ENCODE data around the gene TRIM33. TPM values are rescaled to one million over a fixed set of nuclear protein-coding genes. Genes with fewer than 3 reads are reported as not detected.

The TRIM33 gene
- total and polyA plus RNA-seq, 2 of the 13 experiments (the other 11 are each of a cell fraction or from before 2014, with no cell fraction given) = 35.5 to 42.2 TPM

DNA sequence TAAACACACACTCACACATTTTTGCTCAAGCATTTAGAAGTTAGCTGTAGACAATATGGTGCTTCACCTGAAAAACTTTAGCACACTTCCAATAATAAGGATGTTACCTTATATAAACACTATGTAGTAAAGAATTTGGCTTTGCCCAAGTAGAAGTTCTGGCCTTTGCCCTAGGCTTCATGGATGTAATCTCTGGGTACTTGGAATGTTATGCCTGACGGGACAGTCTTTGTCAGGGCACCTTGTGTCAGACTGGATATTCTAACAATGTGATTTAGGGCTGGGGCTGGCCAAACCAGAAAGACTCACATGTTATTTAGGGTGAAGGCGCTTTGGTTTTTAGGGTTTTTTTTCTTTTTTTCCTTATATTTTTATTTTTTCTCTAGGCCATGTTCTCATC, 34.8 kb upstream of the TRIM33 start (continued):
- no peak for TF ChIP-seq MYC (CRISPR knock-in tag; IDR thresholded peaks at IDR 0.05; ENCODE audit: borderline replicate concordance)
- TF ChIP-seq ZNF276 (CRISPR knock-in tag; IDR thresholded peaks at IDR 0.05; ENCODE audit: low read depth) = no peak

DNA sequence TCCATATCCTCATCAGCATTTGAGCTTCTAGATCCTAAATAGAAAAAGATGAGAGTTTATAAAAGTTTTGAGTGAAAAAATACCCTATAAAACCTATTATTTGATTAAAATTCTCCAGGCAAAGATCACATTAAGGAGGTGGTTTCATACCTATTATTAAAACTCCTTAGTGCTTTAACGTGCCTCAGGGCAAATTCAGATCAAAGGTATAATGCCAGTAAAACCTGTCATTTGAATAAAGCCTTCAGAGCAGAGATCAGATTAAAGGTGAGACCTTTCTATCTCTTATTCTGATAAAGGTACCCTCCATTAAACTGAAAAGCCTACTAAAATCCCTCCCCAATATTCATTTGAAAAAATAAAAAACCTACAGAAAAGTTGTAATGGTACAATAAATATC, 34.3 kb upstream of the TRIM33 start:
- CTCF ChIA-PET (ENCODE audit: low intra/inter-chr PET ratio, low total read pairs) = no interaction called here
- TF ChIP-seq ZSCAN25 (CRISPR knock-in tag; IDR thresholded peaks at IDR 0.05) = no peak
- no peak for TF ChIP-seq ATM (IDR thresholded peaks at IDR 0.05; ENCODE audit: borderline replicate concordance)
- TF ChIP-seq CEBPG (CRISPR knock-in tag; IDR thresholded peaks at IDR 0.05) = no peak
- no peak for TF ChIP-seq MLX (CRISPR knock-in tag; IDR thresholded peaks at IDR 0.05)
- no peak for TF ChIP-seq ZNF780A (CRISPR knock-in tag; IDR thresholded peaks at IDR 0.05)
- intact Hi-C loops (cut with micrococcal nuclease; ENCODE audit: unreplicated experiment) = no loop called here
- BruUV-seq (replicated peaks) = no TSS peak
- in situ Hi-C loops (cut with HindIII; ENCODE audit: extremely low pct_ligation_motif_present, low pct_unique_long_range_greater_than_20kb) = no loop called here
- H3K36me3 ChIP-seq (replicated peaks in 1 of 2; ENCODE audit: control insufficient read depth in 1 of 2, insufficient read depth in 2 of 2, low read length in 2 of 2) = no peaks in the 10 kb centered on the region
- no peak overlapping the region for H3K4me3 ChIP-seq (replicated peaks in 1 of 3; ENCODE audit: insufficient read depth in 1 of 3, low read depth in 2 of 3, low read length in 3 of 3)
- H3K27me3 ChIP-seq (ENCODE audit: control insufficient read depth in 1 of 2, insufficient read depth in 2 of 2, low read length in 2 of 2) = no peaks in the 10 kb centered on the region
- no peaks in the 10 kb centered on the region for H3K9me3 ChIP-seq (ENCODE audit: low read length)
- no peak overlapping the region for H3K9ac ChIP-seq (ENCODE audit: insufficient read depth, low read depth, low read length)
- H3K4me1 ChIP-seq (ENCODE audit: insufficient read depth, low read length) = peaks cover 26% of the 10 kb centered on the region
- ATAC-seq (no peak), DNase-seq (ENCODE audit: low spot score) (no peak), FAIRE-seq (no peak)
- H3K79me2 ChIP-seq (ENCODE audit: insufficient read depth, low read length) = no peaks in the 10 kb centered on the region
- H3K4me2 ChIP-seq (ENCODE audit: low read depth, low read length) = no peak overlapping the region
- H4K20me1 ChIP-seq (ENCODE audit: insufficient read depth, low read length) = no peaks in the 10 kb centered on the region
- 9% methylated on average over 1 of the region's 1 CpG for WGBS (ENCODE audit: low lambda C conversion rate)
- H3K27ac ChIP-seq (ENCODE audit: extremely low read length, insufficient read depth, low read length) = no peak overlapping the region
- POLR2A ChIA-PET = no interaction called here
- H2AFZ ChIP-seq (ENCODE audit: low read length) = no peak overlapping the region
